NT2/D1 (cell line): Measurements from ENCODE around the gene SPDYE4.

ENCODE experiments used
- SUZ12 ChIP-seq: IDR thresholded peaks from 2 replicates; pipeline ENCODE4 v1.6.1; 2011; ENCODE audit not compliant: insufficient read length, insufficient read depth; ENCODE audit errors: extremely low read depth
- YY1 ChIP-seq: IDR thresholded peaks from 2 replicates; pipeline ENCODE4 v1.6.1; 2011; ENCODE audit not compliant: insufficient read length, insufficient read depth
- ZNF274 ChIP-seq: IDR thresholded peaks from 2 replicates; pipeline ENCODE4 v1.6.1; 2011; ENCODE audit warnings: mild to moderate bottlenecking, low read depth, low read length

DNA sequence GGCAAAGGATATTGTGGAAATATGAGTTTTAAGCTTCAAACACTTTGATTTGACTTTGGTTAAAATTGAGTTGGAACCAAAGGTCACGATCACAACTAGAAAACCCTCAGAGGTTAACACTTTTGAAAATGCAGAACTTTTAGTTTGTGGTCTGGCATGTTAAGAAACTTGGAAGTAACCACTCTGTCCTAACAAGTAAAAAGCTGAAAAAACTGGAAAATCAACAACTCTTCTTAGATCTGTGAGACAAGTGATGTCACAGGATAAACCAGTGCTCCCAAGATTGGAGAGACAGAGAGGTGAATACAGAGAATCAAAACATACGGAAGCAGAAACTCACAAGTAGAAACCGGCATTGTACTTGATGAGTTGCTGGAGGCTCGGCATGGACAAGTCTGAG lies 23.4 kb upstream of the SPDYE4 start:
- TF ChIP-seq YY1 (no peak), ZNF274 (no peak), SUZ12 (no peak)
